ENCODE measurements around the gene EDA2R. TPM values are rescaled to one million over a fixed set of nuclear protein-coding genes. Genes with fewer than 3 reads are reported as not detected.
A peak's percentile ranks its signal among the peaks of the same experiment; 100 is the strongest.

The EDA2R gene, protein sequence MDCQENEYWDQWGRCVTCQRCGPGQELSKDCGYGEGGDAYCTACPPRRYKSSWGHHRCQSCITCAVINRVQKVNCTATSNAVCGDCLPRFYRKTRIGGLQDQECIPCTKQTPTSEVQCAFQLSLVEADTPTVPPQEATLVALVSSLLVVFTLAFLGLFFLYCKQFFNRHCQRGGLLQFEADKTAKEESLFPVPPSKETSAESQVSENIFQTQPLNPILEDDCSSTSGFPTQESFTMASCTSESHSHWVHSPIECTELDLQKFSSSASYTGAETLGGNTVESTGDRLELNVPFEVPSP
- total RNA-seq, result 3.8 and 5.3 TPM in 2 replicates

DNA sequence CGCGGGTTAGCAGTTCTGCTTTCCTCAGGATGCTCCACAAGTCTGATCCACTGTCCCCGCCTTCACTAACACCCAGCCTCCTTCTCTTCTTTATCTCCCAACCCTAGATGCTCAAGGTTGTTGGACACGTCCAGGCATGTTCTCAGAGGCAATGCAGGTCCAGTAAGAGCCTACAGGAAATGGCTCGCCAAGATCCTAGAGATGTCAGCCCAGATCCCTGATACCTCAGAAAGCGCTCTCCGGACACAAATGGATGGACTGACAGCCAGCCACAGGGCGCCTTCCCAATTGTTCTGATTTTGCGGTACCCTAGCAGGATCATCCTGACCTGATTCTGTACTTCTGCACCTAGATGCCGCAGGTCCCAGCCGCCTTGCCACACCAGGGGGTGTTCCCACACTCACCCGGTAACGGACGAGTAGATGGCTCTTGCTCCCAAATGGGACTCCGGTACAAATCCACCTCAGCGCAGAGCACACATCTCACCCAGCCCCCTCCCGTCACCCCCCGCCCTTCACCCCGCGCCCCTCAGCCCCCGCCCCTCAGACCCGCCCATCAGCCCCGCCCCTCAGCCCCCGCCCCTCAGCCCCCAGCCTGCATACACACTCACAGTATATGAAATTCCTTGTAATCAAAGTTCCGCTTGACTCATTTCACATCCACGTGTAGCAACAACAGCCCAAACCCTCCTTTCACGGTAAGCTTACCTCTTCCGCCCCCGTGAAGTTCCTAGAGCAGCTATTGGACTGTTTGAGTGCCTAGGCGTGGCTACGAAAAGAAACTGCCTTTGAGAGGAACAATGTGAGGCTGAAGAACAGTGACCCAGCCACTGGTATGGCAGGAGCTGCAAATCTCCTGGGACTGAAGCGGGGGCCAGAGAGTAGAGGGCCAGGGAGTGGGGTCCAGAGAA is at the start of gene EDA2R:
EDA2R (minus strand) TSS at position 488 of the 910 bp plus-strand sequence. CDS start 23,058 bp downstream, outside the sequence.
- Histone ChIP-seq H3K27me3 (ENCODE audit: control insufficient read depth, insufficient read depth, low read length) (no peaks in the 10 kb centered on the region), H3K4me3 (ENCODE audit: low read depth, low read length) (peak within 1 kb of the TSS; percentile 45), H3K36me3 (ENCODE audit: control insufficient read depth, insufficient read depth, low read length) (no peaks in the 10 kb centered on the region)
- TF ChIP-seq, protein P1, sequence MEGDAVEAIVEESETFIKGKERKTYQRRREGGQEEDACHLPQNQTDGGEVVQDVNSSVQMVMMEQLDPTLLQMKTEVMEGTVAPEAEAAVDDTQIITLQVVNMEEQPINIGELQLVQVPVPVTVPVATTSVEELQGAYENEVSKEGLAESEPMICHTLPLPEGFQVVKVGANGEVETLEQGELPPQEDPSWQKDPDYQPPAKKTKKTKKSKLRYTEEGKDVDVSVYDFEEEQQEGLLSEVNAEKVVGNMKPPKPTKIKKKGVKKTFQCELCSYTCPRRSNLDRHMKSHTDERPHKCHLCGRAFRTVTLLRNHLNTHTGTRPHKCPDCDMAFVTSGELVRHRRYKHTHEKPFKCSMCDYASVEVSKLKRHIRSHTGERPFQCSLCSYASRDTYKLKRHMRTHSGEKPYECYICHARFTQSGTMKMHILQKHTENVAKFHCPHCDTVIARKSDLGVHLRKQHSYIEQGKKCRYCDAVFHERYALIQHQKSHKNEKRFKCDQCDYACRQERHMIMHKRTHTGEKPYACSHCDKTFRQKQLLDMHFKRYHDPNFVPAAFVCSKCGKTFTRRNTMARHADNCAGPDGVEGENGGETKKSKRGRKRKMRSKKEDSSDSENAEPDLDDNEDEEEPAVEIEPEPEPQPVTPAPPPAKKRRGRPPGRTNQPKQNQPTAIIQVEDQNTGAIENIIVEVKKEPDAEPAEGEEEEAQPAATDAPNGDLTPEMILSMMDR (IDR thresholded peaks at IDR 0.05; ENCODE audit: insufficient read depth, low read length, severe bottlenecking), result no peak
- no peak for FAIRE-seq
- peak; percentile 88 for DNase-seq (ENCODE audit: low read depth)

DNA sequence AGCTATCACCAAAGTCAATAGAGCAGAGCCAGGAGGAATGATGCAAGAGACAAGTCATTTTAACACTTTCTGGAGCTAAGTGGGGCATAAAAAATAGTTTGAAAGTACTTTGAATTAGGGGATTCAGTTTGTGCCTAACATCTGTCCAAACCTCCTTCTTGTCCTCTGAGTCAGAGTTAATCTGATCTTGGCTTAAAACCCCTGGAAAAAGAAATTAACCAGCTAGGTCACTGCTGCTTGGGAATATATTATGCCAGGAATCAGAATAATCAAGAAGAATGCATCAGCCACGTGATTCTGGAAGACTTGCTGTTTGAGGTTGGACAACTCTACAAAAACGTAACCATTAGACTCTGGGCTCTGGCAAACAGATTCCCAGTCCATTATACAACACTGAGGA is 45.3 kb upstream of the EDA2R start:
- Histone ChIP-seq H3K4me3 (ENCODE audit: low read depth, low read length) (no peak overlapping the region), H3K36me3 (ENCODE audit: control insufficient read depth, insufficient read depth, low read length) (no peaks in the 10 kb centered on the region), H3K27me3 (ENCODE audit: control insufficient read depth, insufficient read depth, low read length) (no peaks in the 10 kb centered on the region)
- DNase-seq (ENCODE audit: low read depth) (no peak), FAIRE-seq (no peak)
- TF ChIP-seq, protein P1 (IDR thresholded peaks at IDR 0.05; ENCODE audit: insufficient read depth, low read length, severe bottlenecking), result no peak

DNA sequence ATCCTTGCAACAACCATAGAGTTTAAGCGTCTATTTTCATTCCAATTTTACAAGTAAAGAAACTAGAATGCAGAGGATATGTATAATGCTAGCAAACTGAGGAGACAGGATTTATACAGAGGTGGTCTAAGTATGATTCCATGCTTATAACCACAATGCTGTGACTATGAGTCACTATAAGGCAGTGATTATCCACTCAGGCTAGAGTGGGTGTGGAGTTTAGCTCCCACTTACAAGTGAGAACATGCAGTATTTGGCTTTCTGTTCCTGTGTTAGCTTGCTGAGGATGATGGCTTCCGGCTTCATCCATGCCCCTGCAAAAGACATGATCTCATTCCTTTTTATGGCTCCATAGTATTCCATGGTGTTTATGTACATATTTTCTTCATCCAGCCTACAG is 41.6 kb upstream of the EDA2R start:
- TF ChIP-seq, protein P1 (IDR thresholded peaks at IDR 0.05; ENCODE audit: insufficient read depth, low read length, severe bottlenecking), result no peak
- DNase-seq (ENCODE audit: low read depth) (peak; percentile 57), FAIRE-seq (no peak)

DNA sequence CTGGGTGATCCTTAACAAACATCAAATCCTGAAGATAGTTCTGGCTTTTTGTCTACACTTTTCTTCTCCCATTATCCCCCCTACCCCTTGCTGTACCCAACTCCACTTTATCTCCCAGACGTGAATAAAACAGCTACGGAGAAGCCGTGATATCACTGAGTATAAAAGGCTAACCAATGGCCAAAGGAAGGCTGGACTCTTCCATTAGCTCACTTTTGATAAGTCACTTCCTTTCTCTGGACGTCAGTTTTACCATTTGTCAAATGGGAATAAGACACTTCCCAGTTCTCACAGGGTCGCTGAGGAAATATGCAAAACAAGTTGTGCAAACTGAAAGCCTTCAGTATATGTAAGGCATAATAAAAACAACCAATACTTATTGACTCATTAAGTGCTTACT is 38.6 kb upstream of the EDA2R start:
- TF ChIP-seq, protein P1 (IDR thresholded peaks at IDR 0.05; ENCODE audit: insufficient read depth, low read length, severe bottlenecking), result no peak
- no peak for FAIRE-seq
- DNase-seq (ENCODE audit: low read depth), result peak; percentile 23
- Histone ChIP-seq H3K27me3 (ENCODE audit: control insufficient read depth, insufficient read depth, low read length) (no peaks in the 10 kb centered on the region), H3K36me3 (ENCODE audit: control insufficient read depth, insufficient read depth, low read length) (no peaks in the 10 kb centered on the region), H3K4me3 (ENCODE audit: low read depth, low read length) (no peak overlapping the region)

More for the DNA sequence above, 41.6 kb upstream of the EDA2R start:
- Histone ChIP-seq H3K36me3 (ENCODE audit: control insufficient read depth, insufficient read depth, low read length) (no peaks in the 10 kb centered on the region), H3K27me3 (ENCODE audit: control insufficient read depth, insufficient read depth, low read length) (no peaks in the 10 kb centered on the region), H3K4me3 (ENCODE audit: low read depth, low read length) (no peak overlapping the region)

DNA sequence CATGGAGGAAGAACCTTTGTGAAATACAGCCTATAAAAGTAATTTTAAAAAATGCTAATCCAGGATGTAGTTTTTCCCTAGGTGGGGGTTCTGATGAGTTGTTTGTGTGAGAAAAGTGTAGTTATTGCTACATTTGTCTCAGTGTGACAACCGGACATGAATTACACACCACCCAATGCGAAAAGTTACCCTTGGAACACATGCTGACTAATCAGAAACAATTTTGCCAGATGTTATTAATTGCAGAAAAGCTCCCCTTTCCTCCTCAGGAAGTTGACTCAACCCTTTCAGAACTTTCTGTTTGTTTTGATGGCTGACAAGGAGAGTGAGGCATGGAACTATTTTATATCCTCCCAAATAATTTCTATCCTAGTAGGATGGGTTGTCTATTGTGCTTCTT is 38.1 kb upstream of the EDA2R start:
- H3K27me3 ChIP-seq (ENCODE audit: control insufficient read depth, insufficient read depth, low read length), result no peaks in the 10 kb centered on the region
- no peaks in the 10 kb centered on the region for H3K36me3 ChIP-seq (ENCODE audit: control insufficient read depth, insufficient read depth, low read length)
- DNase-seq (ENCODE audit: low read depth) (peak; percentile 81), FAIRE-seq (no peak)
- no peak overlapping the region for H3K4me3 ChIP-seq (ENCODE audit: low read depth, low read length)
- TF ChIP-seq, protein P1 (IDR thresholded peaks at IDR 0.05; ENCODE audit: insufficient read depth, low read length, severe bottlenecking), result no peak
